CD4-positive, alpha-beta T cell treated with Interleukin-1 beta for 1 hour (primary cell): ENCODE results near the gene C1orf105.
A peak's percentile ranks its signal among the peaks of the same experiment; 100 is the strongest.
"Not testable (repeated sequence)": the region's sequence is repeated elsewhere in the genome, so short reads cannot be mapped to it uniquely, and the experiment has no call there.

Source experiments
- DNase-seq, 2 donors: peaks; one replicate each; pipeline ENCODE4 v3.0.0-alpha.2; 2020 to 2022

Gene C1orf105, protein sequence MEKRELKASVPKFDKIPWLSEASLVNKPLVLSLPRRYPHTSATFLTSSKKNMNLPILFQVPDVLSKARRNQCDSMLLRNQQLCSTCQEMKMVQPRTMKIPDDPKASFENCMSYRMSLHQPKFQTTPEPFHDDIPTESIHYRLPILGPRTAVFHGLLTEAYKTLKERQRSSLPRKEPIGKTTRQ

DNA sequence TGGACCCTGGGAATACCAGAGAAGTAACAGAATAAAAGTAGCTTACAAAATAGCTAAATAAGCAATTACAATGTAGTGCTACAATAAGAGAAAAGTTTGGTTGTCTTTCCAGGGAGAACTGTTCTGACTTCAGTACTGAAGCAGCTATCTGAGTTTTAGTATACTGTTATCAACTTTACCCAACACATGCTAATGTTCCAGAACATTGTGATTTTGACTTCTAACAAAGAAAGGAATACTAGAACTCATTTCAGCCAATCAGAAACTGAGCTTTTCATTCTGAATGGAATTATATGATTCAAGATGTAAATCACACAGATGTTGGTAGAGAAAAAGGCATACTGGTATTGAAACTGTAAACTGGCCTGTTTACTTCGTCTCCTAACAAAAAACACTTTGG is at the start of gene C1orf105:
TSS of gene C1orf105 (plus strand) at position 301 of the 400 bp plus-strand sequence. CDS start 201 bp downstream, outside the sequence.
- no peak for DNase-seq

DNA sequence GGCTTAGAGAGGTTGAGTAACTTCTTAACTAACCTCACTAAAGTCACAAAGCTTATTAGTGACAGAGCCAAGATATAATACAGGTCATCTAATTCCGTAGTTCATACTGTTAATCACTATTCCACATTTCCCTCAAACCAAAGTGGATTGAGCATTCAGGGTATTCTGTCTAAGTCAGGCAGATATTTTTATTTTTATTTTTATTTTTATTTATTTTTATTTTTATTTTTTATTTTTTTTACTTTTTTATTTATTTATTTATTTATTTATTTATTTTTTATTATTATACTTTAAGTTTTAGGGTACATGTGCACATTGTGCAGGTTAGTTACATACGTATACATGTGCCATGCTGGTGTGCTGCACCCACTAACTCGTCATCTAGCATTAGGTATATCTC is 48.8 kb upstream of the C1orf105 start:
- not testable (repeated sequence) for DNase-seq

DNA sequence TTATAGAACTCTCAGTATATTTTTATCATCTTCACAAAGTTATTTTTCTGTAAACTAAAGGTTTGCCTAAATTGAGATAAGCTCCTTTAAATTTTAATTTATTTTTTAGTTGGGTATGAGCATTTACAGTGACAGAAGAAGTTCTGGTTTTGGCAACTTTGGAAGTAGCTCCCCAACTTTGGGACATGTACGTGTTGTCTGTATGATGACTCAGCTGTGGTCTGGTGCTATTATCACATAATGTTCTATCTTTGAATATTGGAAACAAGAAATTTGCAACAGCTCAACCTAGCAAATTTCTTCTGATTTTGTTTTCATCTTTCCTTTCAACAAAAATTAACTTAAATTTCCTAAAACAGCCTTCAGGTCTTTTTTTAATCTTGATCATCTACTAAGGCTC is 46.6 kb upstream of the C1orf105 start:
- DNase-seq = no peak

DNA sequence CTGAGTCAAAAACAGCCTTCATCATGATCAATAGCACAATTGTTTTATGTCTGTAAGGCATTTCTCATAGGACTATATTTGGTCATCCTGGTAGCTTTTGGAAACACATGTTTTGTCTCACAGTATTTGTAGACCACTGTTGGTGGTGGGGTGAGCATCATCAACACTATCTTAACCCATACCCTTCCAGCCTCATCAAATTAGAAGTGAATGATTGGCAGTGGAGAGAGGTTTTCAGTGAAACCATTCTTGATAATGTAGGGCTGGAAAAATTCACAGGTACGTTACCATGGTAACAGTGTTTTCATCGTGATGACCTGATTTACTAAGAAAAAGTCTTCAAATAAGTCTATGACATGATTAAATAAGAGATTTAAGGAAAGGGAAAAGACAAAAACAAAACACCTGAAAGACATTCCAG is 45.3 kb upstream of the C1orf105 start:
- no peak for DNase-seq

DNA sequence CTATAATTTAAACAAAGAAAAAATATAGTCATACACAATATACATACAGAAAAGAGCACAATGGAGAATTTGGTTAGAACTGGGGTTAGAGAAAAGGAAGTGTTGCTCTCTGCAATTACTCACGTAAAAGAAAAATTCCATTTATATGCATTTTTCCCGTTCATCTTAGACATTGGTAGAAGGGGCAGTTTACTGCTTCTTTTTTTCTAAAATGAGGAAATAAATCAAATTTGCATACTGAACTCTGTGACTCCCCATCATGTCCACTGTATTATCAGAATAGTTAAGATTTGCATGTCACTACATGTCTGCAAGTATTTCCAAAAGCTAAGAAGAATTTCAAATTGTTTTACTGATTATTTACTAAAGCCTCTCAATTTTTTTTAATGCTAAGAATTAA is 44.1 kb upstream of the C1orf105 start:
- DNase-seq = no peak

DNA sequence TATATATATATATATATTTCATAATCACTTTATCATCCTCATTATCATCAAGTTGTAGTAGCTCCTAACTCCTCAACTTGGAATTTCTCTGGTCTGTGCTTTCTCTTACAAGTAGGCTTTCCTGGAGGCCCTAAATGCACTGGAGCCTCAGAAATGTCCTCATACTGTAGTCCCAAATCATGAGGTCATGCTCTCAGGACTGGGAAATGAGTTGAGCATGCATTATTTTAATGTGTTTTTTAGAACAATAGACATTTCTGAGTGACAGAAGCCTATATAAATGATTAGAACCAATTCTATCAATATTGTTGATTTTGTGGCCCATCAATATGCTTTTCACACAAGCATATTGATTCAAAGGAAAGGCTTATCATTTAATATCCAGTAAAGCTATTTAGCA is 42.9 kb upstream of the C1orf105 start:
- no peak for DNase-seq

DNA sequence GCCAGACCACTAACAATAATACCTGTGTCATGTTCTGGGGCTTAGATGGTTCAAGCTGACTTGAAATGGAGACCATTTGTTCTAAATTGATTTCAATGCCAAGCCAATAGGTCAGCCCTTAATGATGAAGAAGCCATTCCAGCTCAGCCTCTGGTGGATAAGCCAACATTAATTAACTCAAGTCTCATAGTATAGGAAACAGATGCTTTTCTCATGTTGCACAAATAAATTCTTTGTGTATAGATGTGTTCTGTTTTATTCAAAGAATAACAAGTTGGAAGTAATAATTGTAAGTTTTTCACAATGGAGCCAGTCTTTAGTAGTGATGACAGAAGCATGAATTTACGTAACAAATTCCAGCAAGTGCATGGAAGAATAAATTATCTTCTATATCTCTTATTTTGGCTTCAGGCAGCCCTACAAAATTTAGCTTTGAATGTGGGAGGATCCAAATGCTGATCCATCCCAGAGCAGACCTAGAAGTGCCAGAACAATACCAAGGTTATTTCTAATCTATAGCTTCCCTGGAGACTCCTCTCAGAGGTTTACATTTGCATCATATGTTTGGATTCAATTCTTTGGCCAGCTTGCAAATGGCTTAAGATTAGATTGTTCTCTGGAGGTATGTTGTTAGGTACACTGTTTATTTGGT is 42.2 kb upstream of the C1orf105 start:
- DNase-seq = no peak

DNA sequence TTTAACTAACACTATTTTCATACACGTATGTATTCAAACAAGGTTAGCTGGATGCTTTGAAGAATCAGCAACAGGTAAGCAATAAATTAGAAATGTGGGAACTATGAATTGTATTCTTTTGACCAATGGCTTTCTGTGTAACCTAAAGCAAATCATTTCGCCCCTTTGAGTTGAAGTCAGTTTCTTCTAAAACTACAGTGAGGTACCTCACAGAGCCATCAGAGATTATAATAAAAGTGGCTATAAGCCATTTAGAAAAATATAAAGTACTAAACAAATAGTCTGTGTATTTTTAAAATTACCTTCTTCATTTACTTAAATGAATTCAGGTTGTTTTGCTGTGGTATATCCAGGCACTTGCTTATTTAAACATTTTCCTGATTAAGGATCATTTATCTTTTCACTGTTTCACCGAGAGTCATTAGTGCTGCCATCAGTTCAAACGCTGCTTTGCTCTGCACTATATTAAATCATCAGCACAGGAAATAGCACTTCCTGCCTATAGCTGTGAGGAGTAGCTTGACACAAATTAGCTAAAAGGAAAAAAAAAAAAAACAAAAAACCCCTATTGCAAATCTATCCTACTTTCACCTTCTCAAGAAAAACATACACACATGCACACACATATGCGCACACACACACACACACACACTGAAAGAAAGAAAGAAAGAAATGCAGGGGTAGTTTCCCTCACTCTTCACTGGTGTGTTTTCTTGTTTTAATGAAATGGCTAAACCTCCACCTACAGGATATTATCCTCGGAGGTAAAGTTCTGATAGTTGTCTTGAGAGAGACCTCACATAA is 39.8 kb upstream of the C1orf105 start:
- DNase-seq = peak; percentile 39 to 68

DNA sequence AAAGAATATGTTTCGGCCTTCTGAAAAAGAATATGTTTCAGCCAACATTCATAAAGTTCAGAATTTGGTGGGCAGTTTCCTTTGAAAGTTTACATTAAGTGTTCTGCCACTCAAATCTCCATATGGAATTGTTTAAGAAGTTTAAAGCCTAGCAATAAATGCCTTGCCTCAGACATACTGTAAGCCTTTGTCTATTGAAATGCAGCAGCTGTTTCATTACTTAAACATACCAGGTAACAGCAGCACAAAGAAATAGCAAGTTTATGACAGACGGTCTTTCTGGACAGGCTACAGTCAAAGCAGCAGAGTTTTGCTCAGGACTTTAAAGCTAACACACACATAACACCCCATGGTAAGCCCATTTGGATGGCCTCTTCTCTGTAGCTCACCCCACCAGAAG is 38.5 kb upstream of the C1orf105 start:
- no peak for DNase-seq

DNA sequence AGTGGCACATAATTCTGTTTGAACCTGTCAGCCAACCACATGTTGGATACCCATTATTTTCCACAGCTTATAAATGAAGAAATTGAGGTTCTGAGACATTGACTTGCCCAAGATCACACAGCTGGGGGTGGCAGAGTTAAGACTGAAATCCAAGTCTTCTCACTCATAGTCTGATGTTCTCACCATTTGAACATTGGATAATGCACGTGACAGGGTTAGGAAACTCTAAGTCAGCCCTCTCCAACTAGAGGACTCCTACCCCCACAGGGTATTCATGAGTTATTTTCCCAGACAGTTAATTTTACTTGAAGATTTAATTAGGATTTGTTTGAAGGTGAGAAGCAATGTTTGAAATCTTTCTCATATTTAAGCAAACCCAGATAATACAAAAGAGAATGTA is 38.1 kb upstream of the C1orf105 start:
- DNase-seq = no peak

DNA sequence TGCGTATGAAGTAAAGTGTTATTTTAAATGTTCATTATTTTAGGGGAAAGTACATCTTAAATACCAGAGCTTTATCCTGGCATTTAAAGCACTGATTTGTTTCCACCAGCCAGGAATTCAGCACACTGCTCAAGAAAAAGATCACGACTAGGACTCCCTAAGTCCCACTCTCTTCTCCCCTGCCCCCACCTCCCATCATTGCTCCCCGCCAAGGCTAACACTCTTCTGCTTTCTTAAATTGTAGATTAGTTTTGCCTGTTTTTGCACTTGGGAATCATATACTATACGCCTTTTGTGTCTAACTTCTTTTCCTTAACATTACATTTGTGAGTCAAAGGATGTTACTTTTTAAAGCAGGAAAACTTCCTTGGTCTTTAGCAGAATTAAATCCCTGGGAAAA is 37.5 kb upstream of the C1orf105 start:
- DNase-seq = no peak

DNA sequence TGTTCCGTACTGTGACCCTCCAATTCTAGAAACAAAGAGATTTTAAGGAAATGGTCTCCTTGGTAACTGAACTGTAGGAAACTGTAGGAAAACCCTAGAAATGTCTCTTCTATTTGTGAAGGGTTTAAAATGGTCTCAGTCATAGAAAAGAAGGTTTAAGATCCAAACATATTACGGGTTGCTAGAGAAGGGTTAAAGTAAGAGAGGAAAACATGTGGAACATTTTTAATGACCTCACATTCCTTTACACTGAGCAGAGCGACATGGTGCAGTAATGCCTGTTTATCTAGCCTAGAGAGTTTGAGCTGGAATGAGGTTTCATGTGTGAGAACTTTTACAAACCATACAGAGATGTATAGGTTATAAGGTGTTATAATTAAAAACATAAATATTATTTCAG is 36.9 kb upstream of the C1orf105 start:
- no peak for DNase-seq

DNA sequence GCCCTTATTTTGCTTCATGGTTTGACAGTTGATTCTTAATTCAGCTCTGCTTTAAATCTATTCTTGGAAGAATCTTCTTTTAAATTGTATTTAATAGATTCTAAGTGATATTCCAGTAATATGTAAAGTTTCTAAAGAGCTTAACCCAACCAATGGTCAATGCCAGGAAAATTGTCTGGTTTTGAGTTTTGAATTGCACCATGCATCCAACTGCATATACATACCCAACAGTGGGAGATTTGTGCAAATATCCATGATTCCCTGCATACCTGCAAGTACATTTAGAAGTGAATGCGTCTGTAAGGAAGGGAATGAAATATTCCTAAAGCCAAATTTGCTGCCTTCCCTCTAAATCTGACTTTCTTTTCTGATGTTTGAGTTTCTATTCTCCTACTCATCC is 35.8 kb upstream of the C1orf105 start:
- no peak for DNase-seq

DNA sequence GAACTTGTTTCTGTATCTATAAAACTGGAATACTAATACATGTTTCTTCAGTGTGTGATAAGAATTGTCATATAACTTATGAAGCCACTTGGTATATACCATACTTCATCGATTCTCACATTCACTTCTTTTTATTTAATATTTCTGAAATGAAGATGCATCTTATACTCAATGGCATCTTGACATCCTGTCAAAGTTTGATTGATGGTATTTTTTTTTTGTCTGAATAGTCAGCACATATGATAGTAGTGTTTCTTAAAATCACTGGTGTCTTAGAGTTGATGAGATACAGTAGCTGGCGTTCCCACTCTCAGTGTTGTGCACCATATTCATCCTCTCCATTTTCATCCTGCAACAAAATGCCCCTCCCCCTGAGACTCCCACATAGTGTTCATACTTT is 34.4 kb upstream of the C1orf105 start:
- no peak for DNase-seq

DNA sequence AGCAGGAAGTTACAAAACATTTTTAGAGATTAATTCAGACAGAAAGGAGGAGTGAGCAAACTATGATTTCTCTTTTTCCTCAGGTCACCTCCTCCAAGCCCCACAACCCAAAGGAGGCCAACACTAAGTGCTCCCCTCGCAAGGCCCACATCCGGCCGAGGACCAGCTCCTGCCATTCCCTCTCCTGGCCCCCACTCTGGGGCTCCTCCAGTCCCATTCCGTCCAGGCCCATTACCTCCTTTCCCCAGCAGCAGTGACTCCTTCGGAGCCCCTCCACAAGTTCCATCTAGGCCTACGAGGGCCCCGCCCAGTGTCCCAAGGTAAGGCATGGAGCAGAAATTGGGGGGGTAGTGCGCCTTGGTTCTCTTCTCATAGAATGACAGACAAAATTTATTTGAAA is 32.0 kb upstream of the C1orf105 start:
- DNase-seq = no peak

DNA sequence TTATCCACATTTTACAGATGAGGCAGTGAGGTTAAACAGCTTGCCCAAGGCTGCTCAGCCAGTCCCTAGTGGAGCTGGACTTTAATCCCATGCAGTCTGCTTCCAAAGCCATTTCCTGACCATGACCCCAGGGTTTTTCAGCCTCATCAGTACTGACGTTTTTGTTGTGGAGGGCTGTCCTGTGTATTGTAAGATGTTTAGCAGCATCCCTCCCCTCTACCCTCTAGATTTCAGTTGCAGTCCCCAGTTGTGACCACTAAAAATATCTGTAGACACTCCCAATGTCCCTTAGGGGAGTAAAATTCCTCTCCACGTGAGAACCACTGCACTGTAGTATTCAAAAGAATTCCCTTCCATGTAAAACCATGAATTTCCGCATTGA is 30.2 kb upstream of the C1orf105 start:
- DNase-seq = no peak

DNA sequence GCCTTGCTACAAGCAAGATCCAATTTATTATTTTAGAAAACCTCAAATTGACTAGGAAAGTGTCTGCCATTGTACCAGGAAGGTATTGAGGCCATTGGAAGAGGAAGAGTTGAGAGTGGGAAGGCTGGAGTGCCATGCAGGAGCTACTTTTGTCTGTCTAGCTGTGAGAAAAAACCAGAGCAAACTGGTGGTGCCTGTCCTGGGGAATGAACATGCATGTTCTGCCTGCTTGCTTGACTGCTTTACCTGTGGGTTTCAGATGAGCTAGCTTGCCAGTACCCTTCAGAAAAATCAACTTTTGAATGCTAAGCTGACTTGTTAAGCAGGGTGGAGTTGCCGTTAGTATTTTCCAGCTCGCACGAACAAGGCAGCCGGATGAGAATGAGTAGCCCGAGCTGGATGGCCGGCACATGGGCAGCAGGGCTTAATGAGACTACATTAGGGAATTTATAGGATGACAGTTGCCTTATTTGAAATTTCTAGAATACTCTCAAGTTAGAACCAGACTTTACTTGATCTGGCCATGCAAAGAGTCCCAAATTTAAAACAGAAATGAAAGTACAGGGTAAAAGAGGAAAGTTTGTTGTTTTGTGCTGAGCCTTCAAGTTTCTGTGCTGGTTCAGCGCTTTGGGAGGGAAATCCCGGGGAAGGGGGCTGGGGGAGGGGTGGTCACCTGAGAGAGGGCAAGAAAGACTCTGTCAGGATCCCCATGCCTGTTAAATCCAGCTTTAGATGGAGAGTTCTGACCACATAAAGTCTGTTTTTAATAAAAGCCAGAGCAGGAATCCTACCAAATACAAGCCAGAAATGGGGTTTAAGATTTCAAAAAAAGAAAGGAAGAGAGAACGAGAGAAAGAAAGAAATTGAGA is 29.6 kb upstream of the C1orf105 start:
- peak in 1 of 2 donors; percentile 56 for DNase-seq

DNA sequence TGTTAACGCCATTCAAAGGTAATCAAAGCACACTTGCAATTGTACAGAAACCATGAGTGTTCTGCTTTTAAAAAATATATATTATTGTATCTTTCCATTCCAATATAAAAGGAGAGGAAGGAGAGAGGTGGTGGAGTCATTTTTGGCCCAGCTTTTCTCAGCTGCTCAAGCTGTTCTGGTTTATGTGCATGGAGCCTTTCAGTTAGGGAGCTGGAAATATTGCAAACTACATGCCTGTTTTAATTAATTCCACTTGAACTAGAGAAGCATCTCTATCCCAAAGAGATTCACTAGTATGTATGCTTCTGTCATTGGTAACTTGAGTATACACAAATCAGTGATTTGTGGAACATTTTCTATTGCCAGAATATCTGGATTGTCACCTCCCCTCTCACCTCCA is 28.5 kb upstream of the C1orf105 start:
- no peak for DNase-seq

DNA sequence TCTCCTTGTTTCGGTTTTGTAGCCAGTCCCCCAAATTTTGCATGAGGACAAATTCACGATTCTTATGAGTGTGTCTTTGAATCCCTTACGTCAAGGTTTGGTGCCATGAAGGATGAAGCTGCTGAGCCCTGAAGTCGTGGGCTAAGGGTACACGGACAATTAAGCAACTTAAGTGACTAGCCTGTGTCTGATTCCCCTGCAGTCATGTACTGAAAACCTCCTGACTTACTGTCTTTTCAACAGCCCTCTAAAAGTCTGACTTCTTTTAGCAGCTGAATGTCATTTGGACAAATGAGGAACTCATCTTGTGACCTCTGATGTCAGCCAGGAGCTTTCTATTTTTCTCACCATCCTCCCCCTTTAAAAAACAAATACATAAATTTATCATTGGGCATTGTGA is 27.1 kb upstream of the C1orf105 start:
- no peak for DNase-seq

DNA sequence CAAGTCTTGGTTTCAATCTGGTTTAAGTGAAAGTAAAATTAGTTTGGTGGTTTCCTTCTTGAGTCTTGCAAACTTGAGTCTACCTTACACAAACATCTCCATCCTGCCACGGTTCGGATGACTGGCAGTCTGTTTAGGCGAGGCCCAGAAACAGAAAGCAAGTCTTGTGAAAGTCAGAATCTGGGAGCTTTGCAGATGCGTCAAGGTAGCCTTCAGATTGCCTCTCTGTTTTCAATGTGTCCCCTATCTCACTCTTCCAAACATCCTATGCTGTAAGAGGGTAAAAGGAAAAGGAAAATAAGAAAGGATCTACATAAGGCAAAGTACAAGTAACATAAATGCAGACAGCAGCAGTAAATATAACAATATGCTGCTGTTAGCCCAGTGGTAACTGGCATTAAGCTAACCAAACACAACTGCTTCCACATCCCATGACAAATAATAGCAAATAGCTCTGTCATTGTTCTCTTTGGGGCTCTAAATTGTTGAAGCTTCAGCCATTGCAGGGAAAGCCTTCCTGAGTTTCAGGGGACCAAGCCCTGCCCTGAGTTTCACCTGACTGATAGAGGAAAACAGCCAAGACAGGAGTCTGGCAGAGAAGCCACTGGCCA is 26.2 kb upstream of the C1orf105 start:
- DNase-seq = peak; percentile 70 to 72

DNA sequence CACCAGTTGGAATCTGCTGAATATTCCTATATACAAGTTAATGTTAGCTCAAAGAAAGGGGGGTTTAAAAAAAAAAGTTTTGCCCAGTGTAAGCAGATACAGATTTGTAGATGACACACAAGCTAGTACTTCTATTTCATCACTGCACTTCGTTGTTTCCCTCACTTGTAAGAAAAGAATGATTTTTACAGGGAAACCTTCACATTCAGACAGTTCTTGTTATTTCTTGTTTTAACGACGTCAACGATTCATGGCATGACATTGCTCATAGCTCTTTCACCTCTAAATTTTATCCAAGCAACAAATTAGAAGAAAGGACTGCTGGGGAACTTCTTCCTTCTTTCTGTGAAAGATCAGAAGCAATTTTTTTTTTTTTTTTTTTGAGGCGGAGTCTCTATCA is 25.7 kb upstream of the C1orf105 start:
- no peak for DNase-seq

DNA sequence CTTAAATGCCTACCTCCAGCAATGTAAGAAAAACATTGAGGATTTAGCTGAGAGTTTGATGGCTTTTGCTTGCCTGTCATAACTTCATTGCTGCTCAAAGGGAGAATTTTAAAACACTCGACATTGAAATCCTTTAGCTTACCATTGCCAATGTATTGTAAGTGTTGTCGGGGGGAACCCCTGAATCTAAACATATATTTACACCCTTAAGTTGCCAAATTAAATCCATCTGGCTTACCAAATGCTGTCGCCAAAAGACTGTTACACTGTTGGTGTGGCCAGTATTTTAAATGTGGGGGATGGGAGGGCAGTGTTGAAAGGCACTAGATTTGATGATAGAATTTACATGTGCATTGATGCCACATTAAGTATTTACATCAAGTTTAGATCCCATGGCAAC is 24.9 kb upstream of the C1orf105 start:
- DNase-seq = no peak

DNA sequence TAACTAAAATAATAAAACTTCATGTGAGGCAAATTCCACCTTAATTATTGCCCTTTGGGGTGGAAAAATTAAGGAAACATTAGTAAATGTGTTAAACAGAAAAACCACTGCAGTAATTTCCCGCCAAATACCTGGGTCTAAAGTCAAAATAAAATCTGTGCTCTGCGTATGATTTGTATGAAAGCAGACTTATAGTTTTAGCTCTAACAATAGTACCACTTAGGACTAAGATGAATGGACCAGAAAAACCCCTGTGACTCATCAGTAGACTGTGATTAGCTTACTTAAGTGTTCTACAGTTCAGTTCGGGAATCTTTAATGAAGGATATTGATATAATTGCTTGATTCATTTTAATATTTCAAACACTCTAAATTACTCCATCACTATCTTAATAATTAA is 23.3 kb upstream of the C1orf105 start:
- no peak for DNase-seq
